Ishikawa (cell line): ENCODE measurements around the gene SEPTIN10.

Source experiments
- CEBPB ChIP-seq: IDR thresholded peaks from 2 replicates; pipeline ENCODE4 v1.6.1; 2012
- CREB1 ChIP-seq: IDR thresholded peaks from 2 replicates; pipeline ENCODE4 v1.6.1; 2012; ENCODE audit warnings: low read depth
- EGR1 ChIP-seq: IDR thresholded peaks from 2 replicates; pipeline ENCODE4 v1.6.1; 2012
- EP300 ChIP-seq: IDR thresholded peaks from 2 replicates; pipeline ENCODE4 v1.6.1; 2012; ENCODE audit warnings: borderline replicate concordance
- FOXM1 ChIP-seq: IDR thresholded peaks from 2 replicates; pipeline ENCODE4 v1.6.1; 2012; ENCODE audit warnings: low read depth, borderline replicate concordance
- MAX ChIP-seq: IDR thresholded peaks from 2 replicates; pipeline ENCODE4 v1.6.1; 2012
- NFIC ChIP-seq: IDR thresholded peaks from 2 replicates; pipeline ENCODE4 v1.6.1; 2012
- RAD21 ChIP-seq: IDR thresholded peaks from 2 replicates; pipeline ENCODE4 v1.6.1; 2012; ENCODE audit warnings: low read depth
- TAF1 ChIP-seq: IDR thresholded peaks from 2 replicates; pipeline ENCODE4 v1.6.1; 2012; ENCODE audit warnings: low read depth, mild to moderate bottlenecking
- TCF12 ChIP-seq: IDR thresholded peaks from 2 replicates; pipeline ENCODE4 v1.6.1; 2012; ENCODE audit warnings: low read depth
- TEAD4 ChIP-seq: IDR thresholded peaks from 2 replicates; pipeline ENCODE4 v1.6.1; 2012
- USF1 ChIP-seq: IDR thresholded peaks from 2 replicates; pipeline ENCODE4 v1.6.1; 2012
- YY1 ChIP-seq: IDR thresholded peaks from 2 replicates; pipeline ENCODE4 v1.6.1; 2012; ENCODE audit warnings: low read depth
- ZBTB7A ChIP-seq: IDR thresholded peaks from 2 replicates; pipeline ENCODE4 v1.6.1; 2012; ENCODE audit warnings: low read depth
- TF ChIP-seq, protein P1 (sequence below): IDR thresholded peaks from 2 replicates; pipeline ENCODE4 v1.6.1; 2012; ENCODE audit warnings: low read depth, mild to moderate bottlenecking

SEPTIN10 gene

GRCh38 chr2:109503191-109503590 is 110.6 kb downstream of the SEPTIN10 start:
- TF ChIP-seq, protein P1, sequence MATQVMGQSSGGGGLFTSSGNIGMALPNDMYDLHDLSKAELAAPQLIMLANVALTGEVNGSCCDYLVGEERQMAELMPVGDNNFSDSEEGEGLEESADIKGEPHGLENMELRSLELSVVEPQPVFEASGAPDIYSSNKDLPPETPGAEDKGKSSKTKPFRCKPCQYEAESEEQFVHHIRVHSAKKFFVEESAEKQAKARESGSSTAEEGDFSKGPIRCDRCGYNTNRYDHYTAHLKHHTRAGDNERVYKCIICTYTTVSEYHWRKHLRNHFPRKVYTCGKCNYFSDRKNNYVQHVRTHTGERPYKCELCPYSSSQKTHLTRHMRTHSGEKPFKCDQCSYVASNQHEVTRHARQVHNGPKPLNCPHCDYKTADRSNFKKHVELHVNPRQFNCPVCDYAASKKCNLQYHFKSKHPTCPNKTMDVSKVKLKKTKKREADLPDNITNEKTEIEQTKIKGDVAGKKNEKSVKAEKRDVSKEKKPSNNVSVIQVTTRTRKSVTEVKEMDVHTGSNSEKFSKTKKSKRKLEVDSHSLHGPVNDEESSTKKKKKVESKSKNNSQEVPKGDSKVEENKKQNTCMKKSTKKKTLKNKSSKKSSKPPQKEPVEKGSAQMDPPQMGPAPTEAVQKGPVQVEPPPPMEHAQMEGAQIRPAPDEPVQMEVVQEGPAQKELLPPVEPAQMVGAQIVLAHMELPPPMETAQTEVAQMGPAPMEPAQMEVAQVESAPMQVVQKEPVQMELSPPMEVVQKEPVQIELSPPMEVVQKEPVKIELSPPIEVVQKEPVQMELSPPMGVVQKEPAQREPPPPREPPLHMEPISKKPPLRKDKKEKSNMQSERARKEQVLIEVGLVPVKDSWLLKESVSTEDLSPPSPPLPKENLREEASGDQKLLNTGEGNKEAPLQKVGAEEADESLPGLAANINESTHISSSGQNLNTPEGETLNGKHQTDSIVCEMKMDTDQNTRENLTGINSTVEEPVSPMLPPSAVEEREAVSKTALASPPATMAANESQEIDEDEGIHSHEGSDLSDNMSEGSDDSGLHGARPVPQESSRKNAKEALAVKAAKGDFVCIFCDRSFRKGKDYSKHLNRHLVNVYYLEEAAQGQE: no peak
- TF ChIP-seq CEBPB (no peak), RAD21 (no peak), FOXM1 (no peak), USF1 (no peak), NFIC (no peak), MAX (no peak), CREB1 (no peak), YY1 (no peak), TEAD4 (no peak), ZBTB7A (no peak), TAF1 (no peak)

GRCh38 chr2:109501461-109501860 is 112.3 kb downstream of the SEPTIN10 start:
- TF ChIP-seq EP300: no peak
- TF ChIP-seq USF1: no peak
- no peak for TF ChIP-seq TEAD4
- TF ChIP-seq ZBTB7A: no peak
- TF ChIP-seq RAD21: no peak

DNA sequence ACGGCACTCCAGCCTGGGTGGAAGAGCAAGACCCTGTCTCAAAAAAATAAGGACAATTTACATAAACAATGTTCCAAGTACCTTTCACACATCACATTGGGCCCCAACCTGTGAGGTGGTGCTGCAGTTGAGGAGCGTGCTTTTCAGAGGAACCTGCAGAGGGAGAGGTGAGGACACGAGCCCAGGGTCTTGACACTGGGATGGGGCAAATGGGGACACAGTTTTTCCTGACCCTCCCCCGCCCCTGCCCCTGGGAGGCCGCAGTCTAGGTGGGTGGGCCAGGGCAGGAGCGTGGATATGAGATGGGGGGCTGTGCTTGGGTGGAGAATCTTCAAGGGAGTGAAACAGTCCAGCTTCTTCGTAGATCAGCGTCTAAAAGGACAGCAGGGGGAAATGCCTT is 112.9 kb downstream of the SEPTIN10 start:
- TF ChIP-seq, protein P1: no peak
- no peak for TF ChIP-seq RAD21
- no peak for TF ChIP-seq EGR1
- TF ChIP-seq FOXM1: no peak
- TF ChIP-seq NFIC: no peak
- no peak for TF ChIP-seq TAF1
- TF ChIP-seq USF1: no peak
- no peak for TF ChIP-seq CREB1
- no peak for TF ChIP-seq TEAD4
- no peak for TF ChIP-seq MAX
- TF ChIP-seq YY1: no peak
- no peak for TF ChIP-seq EP300
- TF ChIP-seq ZBTB7A: no peak
- TF ChIP-seq TCF12: no peak
- TF ChIP-seq CEBPB: no peak

- TF ChIP-seq USF1: no peak
- no peak for TF ChIP-seq RAD21
- TF ChIP-seq MAX: no peak
- TF ChIP-seq TAF1: no peak
- TF ChIP-seq CEBPB: no peak
- no peak for TF ChIP-seq EP300
- TF ChIP-seq CREB1: no peak
- no peak for TF ChIP-seq YY1
- no peak for TF ChIP-seq FOXM1
- no peak for TF ChIP-seq EGR1
- TF ChIP-seq TEAD4: no peak
- no peak for TF ChIP-seq NFIC
- TF ChIP-seq TCF12: no peak
- TF ChIP-seq, protein P1: no peak
These were observed 114.2 kb downstream of the SEPTIN10 start for GRCh38 chr2:109499566-109499965.
